Thyroid gland (tissue), 4 donors: ENCODE measurements around the gene PEX19.

ENCODE experiments used
- CTCF ChIP-seq, 6 experiments: fragments of 200-600 bp in 3 of 6; fragments of 450-650 bp in 3 of 6; sonication (generic) in 3 of 6; IDR thresholded peaks; one replicate each; pipeline ENCODE4 v1.5.1; 2016 to 2019; ENCODE audit warnings: antibody characterized with exemption in 6 of 6, mild to moderate bottlenecking in 2 of 6, inconsistent platforms in 1 of 6, moderate library complexity in 1 of 6
- POLR2A ChIP-seq, 2 donors: fragments of 450-650 bp; IDR thresholded peaks; one replicate each; pipeline ENCODE4 v1.6.1; 2017; ENCODE audit warnings: antibody characterized with exemption in 2 of 2, mild to moderate bottlenecking in 2 of 2, moderate library complexity in 1 of 2

- TF ChIP-seq POLR2A (IDR thresholded peaks at IDR 0.05) (no peak), CTCF (IDR thresholded peaks at IDR 0.05) (no peak)
These were observed 48.1 kb downstream of the PEX19 start for GRCh38 chr1:160236806-160237205.
